Natural killer cell (primary cell): ENCODE results near the gene TMEM178A. TPM values are rescaled to one million over a fixed set of nuclear protein-coding genes. Genes with fewer than 3 reads are reported as not detected.

Experiments
- ATAC-seq, 3 donors: fragments of 150-1000 bp in 2 of 3; fragments of 200-7000 bp in 1 of 3; cut with Tn5 transposase; 1 replicate in 1 of 3; 2 replicates in 2 of 3; pipeline ENCODE4 v1.10.0; 2021; ENCODE audit warnings: mild to moderate bottlenecking in 2 of 3, moderate library complexity in 2 of 3
- DNase-seq, 2 donors: peaks; one replicate each; pipeline versions ENCODE4 v3.0.0 to v3.0.0-alpha.2; 2013 to 2021; ENCODE audit warnings: mixed read lengths in 1 of 2
- H3K27ac ChIP-seq: one replicate; pipeline ENCODE4 v1.5.1; 2013; ENCODE audit warnings: mild to moderate bottlenecking, low read length
- H3K27me3 ChIP-seq: one replicate; pipeline ENCODE4 v1.6.1; 2013; ENCODE audit warnings: low read length; ENCODE audit not compliant: control insufficient read depth, insufficient read depth
- H3K36me3 ChIP-seq: one replicate; pipeline ENCODE4 v1.6.1; 2013; ENCODE audit warnings: low read length; ENCODE audit not compliant: control insufficient read depth, insufficient read depth
- H3K4me1 ChIP-seq: one replicate; pipeline ENCODE4 v1.6.1; 2013; ENCODE audit warnings: low read length; ENCODE audit not compliant: control insufficient read depth, insufficient read depth
- H3K4me3 ChIP-seq: one replicate; pipeline ENCODE4 v1.5.1; 2013; ENCODE audit warnings: low read length
- H3K9me3 ChIP-seq: one replicate; pipeline ENCODE4 v1.6.1; 2013; ENCODE audit warnings: low read length; ENCODE audit not compliant: control insufficient read depth, insufficient read depth
- H3K27ac Mint-ChIP-seq, 2 donors: one replicate each; pipeline ENCODE4 v1.8.0; 2022; ENCODE audit warnings: mild to moderate bottlenecking in 2 of 2, mixed read lengths in 2 of 2, moderate library complexity in 1 of 2
- H3K27me3 Mint-ChIP-seq, 2 donors: one replicate each; pipeline ENCODE4 v1.8.0; 2022; ENCODE audit warnings: low read depth in 2 of 2, mixed read lengths in 2 of 2
- H3K36me3 Mint-ChIP-seq: one replicate; pipeline ENCODE4 v1.8.0; 2022; ENCODE audit warnings: mixed read lengths
- H3K4me1 Mint-ChIP-seq, 2 donors: one replicate each; pipeline ENCODE4 v1.8.0; 2022; ENCODE audit warnings: mixed read lengths in 2 of 2
- H3K4me3 Mint-ChIP-seq: one replicate; pipeline ENCODE4 v1.8.0; 2022; ENCODE audit warnings: mild to moderate bottlenecking, moderate library complexity, mixed read lengths
- H3K9me3 Mint-ChIP-seq, 2 donors: one replicate each; pipeline ENCODE4 v1.8.0; 2022; ENCODE audit warnings: mixed read lengths in 2 of 2
- WGBS: methylation state at CpG from one replicate; pipeline ENCODE4 v1.1.7; 2013; ENCODE audit warnings: missing lambda C conversion rate; ENCODE audit not compliant: insufficient coverage; 5-methylcytosine and 5-hydroxymethylcytosine counted together
- intact Hi-C: fragments of 100-400 bp; cut with micrococcal nuclease; formaldehyde crosslinking; loops from one replicate; pipeline ENCODE4 v1.14.2; 2022
- total RNA-seq, 4 donors: library from RNA; stranded (reverse); fragments of 120-200 nt in 1 of 4; gene quantifications; one replicate each; pipeline versions ENCODE4 v1.2.3 to v1.2.4, GENCODE V29; 2013 to 2022
- TF ChIP-seq, protein P1 (sequence below): fragments of 200-600 bp; IDR thresholded peaks from one replicate; pipeline ENCODE4 v1.8.0; 2022; ENCODE audit warnings: antibody characterized with exemption

Gene TMEM178A
- total RNA-seq, 3 donors from 2014 or later (not counting 1 experiment from before 2014, with no cell fraction given) = 0.21 TPM; not detected in 2

GRCh38 chr2:39661826-39662225 lies 3.9 kb upstream of the TMEM178A start:
- H3K4me3 Mint-ChIP-seq = no peak overlapping the region
- DNase-seq = no peak
- peaks cover 5% of the 10 kb centered on the region for H3K27me3 ChIP-seq
- H3K36me3 Mint-ChIP-seq = peaks cover 6% of the 10 kb centered on the region
- no peak overlapping the region for H3K27ac ChIP-seq
- H3K4me1 ChIP-seq = peaks cover 4% of the 10 kb centered on the region
- peaks cover 39 to 51% of the 10 kb centered on the region in 2 donors for H3K27me3 Mint-ChIP-seq
- no peak overlapping the region for H3K4me3 ChIP-seq
- H3K9me3 Mint-ChIP-seq = no peaks in the 10 kb centered on the region
- H3K4me1 Mint-ChIP-seq = peaks cover 5 to 12% of the 10 kb centered on the region in 2 donors
- 60% methylated on average over 1 of the region's 1 CpG for WGBS
- intact Hi-C loops = no loop called here
- no peak for ATAC-seq
- no peaks in the 10 kb centered on the region for H3K36me3 ChIP-seq
- TF ChIP-seq, protein P1, sequence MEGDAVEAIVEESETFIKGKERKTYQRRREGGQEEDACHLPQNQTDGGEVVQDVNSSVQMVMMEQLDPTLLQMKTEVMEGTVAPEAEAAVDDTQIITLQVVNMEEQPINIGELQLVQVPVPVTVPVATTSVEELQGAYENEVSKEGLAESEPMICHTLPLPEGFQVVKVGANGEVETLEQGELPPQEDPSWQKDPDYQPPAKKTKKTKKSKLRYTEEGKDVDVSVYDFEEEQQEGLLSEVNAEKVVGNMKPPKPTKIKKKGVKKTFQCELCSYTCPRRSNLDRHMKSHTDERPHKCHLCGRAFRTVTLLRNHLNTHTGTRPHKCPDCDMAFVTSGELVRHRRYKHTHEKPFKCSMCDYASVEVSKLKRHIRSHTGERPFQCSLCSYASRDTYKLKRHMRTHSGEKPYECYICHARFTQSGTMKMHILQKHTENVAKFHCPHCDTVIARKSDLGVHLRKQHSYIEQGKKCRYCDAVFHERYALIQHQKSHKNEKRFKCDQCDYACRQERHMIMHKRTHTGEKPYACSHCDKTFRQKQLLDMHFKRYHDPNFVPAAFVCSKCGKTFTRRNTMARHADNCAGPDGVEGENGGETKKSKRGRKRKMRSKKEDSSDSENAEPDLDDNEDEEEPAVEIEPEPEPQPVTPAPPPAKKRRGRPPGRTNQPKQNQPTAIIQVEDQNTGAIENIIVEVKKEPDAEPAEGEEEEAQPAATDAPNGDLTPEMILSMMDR = no peak
- no peaks in the 10 kb centered on the region for H3K9me3 ChIP-seq
- no peak overlapping the region for H3K27ac Mint-ChIP-seq

DNA sequence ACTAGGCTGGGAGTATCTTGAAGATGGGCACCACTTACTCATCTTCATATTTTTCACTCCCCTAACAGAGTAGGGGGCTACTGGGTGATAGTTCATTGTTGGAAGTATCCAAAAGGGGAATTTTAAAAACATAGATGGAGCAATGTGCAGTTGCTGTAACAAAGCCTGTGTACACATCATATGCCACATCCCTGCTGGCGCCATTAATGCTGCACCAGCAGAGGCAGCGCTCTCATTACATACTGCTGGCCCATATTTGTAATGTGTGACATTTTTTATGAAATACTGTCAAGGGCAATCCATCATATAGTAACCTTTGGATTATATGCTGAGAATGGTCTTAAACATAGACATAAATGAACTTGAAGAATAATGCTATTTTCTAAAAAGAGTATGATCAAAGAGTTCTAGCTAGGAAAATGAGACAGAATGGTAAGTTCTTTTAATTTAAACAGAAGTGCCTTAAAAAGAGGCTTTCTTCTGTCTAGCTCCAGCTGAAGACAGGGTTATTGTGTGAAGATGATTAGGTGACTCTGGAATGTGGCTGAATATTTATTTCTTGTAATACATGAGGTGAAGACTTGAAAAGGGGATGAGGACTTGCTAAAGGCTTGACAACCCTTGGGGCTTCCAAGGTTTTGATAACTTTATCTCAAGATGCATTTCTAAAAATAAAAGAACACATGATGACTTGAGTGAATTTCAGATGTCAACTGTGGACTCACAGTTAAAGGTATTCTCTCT lies 2.4 kb upstream of the TMEM178A start:
- H3K4me3 Mint-ChIP-seq = no peak overlapping the region
- H3K4me3 ChIP-seq = no peak overlapping the region
- intact Hi-C loops = no loop called here
- no peaks in the 10 kb centered on the region for H3K9me3 Mint-ChIP-seq
- ATAC-seq (no peak), DNase-seq (no peak)
- H3K27me3 Mint-ChIP-seq = peaks cover 53 to 66% of the 10 kb centered on the region in 2 donors
- H3K27ac Mint-ChIP-seq = no peak overlapping the region
- H3K36me3 ChIP-seq = no peaks in the 10 kb centered on the region
- no peaks in the 10 kb centered on the region for H3K9me3 ChIP-seq
- H3K36me3 Mint-ChIP-seq = peaks cover 7% of the 10 kb centered on the region
- H3K4me1 ChIP-seq = peaks cover 4% of the 10 kb centered on the region
- TF ChIP-seq, protein P1 = no peak
- H3K27me3 ChIP-seq = peaks cover 16% of the 10 kb centered on the region
- no peak overlapping the region for H3K27ac ChIP-seq
- 100% methylated on average over 2 of the region's 2 CpGs for WGBS
- peaks cover 5 to 12% of the 10 kb centered on the region in 2 donors for H3K4me1 Mint-ChIP-seq

DNA sequence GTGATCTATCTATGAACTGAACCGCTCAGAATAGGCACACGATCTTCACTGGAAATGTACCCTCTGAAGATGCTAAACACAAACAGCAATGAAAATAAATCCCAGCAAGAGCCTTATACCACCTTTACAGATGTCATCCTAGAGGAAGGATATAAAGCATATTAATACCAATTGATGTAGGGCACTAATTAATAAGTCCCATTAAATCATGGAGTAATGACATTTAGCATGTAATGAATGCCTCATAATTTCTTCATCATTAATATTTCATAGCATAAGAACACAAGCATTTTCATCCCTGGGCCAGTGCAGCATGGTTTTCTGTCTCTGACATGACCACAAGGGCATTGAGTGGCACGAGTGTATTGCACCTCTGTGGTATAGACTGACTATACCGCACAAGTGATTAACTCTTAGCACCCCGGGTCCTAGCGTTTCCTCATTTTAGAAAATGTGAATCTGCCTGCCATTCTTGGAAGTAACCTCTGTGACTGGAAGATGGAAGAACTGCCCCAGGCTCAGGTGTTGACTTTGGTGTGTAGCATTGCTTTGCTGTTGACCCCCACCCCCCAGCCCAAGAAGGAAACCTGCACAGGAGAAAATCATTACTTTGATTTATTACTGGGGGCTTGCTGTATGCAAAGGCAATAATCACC lies 1.4 kb upstream of the TMEM178A start:
- H3K4me1 ChIP-seq = peaks cover 4% of the 10 kb centered on the region
- no peak overlapping the region for H3K27ac Mint-ChIP-seq
- TF ChIP-seq, protein P1 = no peak
- intact Hi-C loops = no loop called here
- no peak overlapping the region for H3K4me3 ChIP-seq
- no peak overlapping the region for H3K27ac ChIP-seq
- H3K36me3 ChIP-seq = no peaks in the 10 kb centered on the region
- 50% methylated on average over 5 of the region's 6 CpGs for WGBS
- H3K27me3 Mint-ChIP-seq = peaks cover 59 to 76% of the 10 kb centered on the region in 2 donors
- ATAC-seq = no peak
- H3K4me3 Mint-ChIP-seq = no peak overlapping the region
- no peaks in the 10 kb centered on the region for H3K9me3 Mint-ChIP-seq
- H3K27me3 ChIP-seq = peaks cover 20% of the 10 kb centered on the region
- peaks cover 7% of the 10 kb centered on the region for H3K36me3 Mint-ChIP-seq
- no peak for DNase-seq
- H3K4me1 Mint-ChIP-seq = peaks cover 5 to 12% of the 10 kb centered on the region in 2 donors
- no peaks in the 10 kb centered on the region for H3K9me3 ChIP-seq
